BJ (cell line): ENCODE results near the gene GRIK2. TPM values are rescaled to one million over a fixed set of nuclear protein-coding genes. Genes with fewer than 3 reads are reported as not detected.

Experiments
- CTCF ChIA-PET: fragments of 350-600 bp; formaldehyde crosslinking; extraction: SDS; loops from one replicate; lab custom pipeline; 2021; ENCODE audit warnings: antibody characterized with exemption, inconsistent platforms; lab: Yijun Ruan, JAX
- POLR2A ChIA-PET: fragments of 300-600 bp; sonication (Branson Sonifier 250); formaldehyde crosslinking; extraction: SDS; loops from one replicate; lab custom pipeline; 2021; ENCODE audit warnings: antibody characterized with exemption; lab: Charles Lee
- DNase-seq: peaks from one replicate; pipeline ENCODE4 v3.0.0-alpha.2; 2011; ENCODE audit warnings: low read depth
- H3K27me3 ChIP-seq: 2 replicates; pipeline ENCODE4 v1.6.0; 2011; ENCODE audit warnings: low read length; ENCODE audit not compliant: control insufficient read depth, insufficient read depth
- H3K36me3 ChIP-seq: 2 replicates; pipeline ENCODE4 v1.5.1; 2011; ENCODE audit warnings: low read length; ENCODE audit not compliant: control insufficient read depth, insufficient read depth
- H3K4me3 ChIP-seq: 2 replicates; pipeline ENCODE4 v1.5.1; 2011; ENCODE audit warnings: low read depth, mild to moderate bottlenecking, control low read depth, low read length
- CTCF ChIP-seq: IDR thresholded peaks from 2 replicates; pipeline ENCODE4 v1.5.1; 2011; ENCODE audit warnings: low read depth, mild to moderate bottlenecking, control low read depth, inconsistent platforms, low read length, moderate library complexity; ENCODE audit not compliant: insufficient read depth
- polyA plus RNA-seq: library from polyadenylated mRNA; depleted of rRNA; stranded (reverse); fragments of >200 nt; gene quantifications from 2 replicates; pipeline ENCODE4 v1.2.3, GENCODE V29; 2011

The GRIK2 gene
- polyA plus RNA-seq, 1 experiment: 23.0 TPM

- DNase-seq: no peak
- ChIA-PET POLR2A (no interaction called here), CTCF (no interaction called here)
- Histone ChIP-seq H3K36me3 (no peaks in the 10 kb centered on the region), H3K27me3 (no peaks in the 10 kb centered on the region), H3K4me3 (no peak overlapping the region)
- TF ChIP-seq CTCF: no peak
Observed at GRCh38 chr6:101482606-101483005, 89.1 kb downstream of the GRIK2 start.

DNA sequence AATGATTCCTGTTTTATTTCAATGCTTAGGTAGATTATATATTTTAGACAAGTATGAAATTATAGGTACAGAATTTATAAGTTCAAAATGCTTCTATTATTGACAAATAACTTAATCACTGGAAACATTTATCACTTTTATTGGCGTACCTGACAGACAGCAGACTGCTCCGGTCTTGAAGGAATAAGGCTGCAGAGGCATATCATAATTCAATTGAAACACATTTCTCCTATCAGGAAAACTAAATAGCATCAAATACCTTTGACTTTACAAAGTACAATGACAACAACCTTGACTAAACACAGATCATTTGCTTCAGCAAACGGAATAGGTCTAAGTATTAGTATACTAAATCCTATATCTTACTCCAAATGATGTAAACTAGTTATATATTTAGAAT is 91.3 kb downstream of the GRIK2 start:
- ChIA-PET CTCF (no interaction called here), POLR2A (no interaction called here)
- DNase-seq: no peak
- no peaks in the 10 kb centered on the region for H3K27me3 ChIP-seq
- no peak overlapping the region for H3K4me3 ChIP-seq
- H3K36me3 ChIP-seq: no peaks in the 10 kb centered on the region
- TF ChIP-seq CTCF: no peak

GRCh38 chr6:101486124-101486523 is 92.6 kb downstream of the GRIK2 start:
- ChIA-PET CTCF (no interaction called here), POLR2A (no interaction called here)
- Histone ChIP-seq H3K36me3 (no peaks in the 10 kb centered on the region), H3K27me3 (no peaks in the 10 kb centered on the region), H3K4me3 (no peak overlapping the region)
- DNase-seq: no peak
- no peak for TF ChIP-seq CTCF

GRCh38 chr6:101486726-101487125 is 93.2 kb downstream of the GRIK2 start:
- ChIA-PET CTCF (no interaction called here), POLR2A (no interaction called here)
- Histone ChIP-seq H3K36me3 (no peaks in the 10 kb centered on the region), H3K4me3 (no peak overlapping the region), H3K27me3 (no peaks in the 10 kb centered on the region)
- no peak for DNase-seq
- no peak for TF ChIP-seq CTCF

DNA sequence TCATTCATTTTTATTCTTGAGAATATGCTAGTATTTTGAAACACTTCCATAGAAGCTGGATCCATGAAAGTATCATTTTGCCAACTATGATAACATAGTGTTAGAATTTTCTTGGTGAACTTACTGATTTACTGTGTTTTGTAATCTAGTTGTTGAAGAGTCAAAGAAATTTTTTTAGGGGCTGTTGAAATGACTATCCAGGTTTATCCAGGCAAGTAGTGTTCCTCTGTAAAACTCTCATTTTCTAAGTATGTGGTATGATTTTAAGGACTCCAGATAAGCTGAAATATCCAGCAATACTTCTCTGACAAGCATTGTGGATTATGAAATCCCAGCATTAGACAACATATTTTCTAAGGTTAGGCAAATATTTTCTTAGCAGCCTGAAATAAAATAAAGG is 95.9 kb downstream of the GRIK2 start:
- no peak for TF ChIP-seq CTCF
- POLR2A ChIA-PET: no interaction called here
- Histone ChIP-seq H3K27me3 (no peaks in the 10 kb centered on the region), H3K36me3 (no peaks in the 10 kb centered on the region), H3K4me3 (no peak overlapping the region)
- no peak for DNase-seq
- CTCF ChIA-PET: no interaction called here
